ENCODE data around the gene PAXX.
"Not testable (repeated sequence)": the region's sequence is repeated elsewhere in the genome, so short reads cannot be mapped to it uniquely, and the experiment has no call there.

PAXX gene

GRCh38 chr9:137002646-137003041 lies 10.4 kb downstream of the PAXX start:
- DNase-seq (ENCODE audit: low read depth) = no peak

- not testable (repeated sequence) for DNase-seq (ENCODE audit: low read depth)
Measured at GRCh38 chr9:137004285-137004684, 12.1 kb downstream of the PAXX start.

DNA sequence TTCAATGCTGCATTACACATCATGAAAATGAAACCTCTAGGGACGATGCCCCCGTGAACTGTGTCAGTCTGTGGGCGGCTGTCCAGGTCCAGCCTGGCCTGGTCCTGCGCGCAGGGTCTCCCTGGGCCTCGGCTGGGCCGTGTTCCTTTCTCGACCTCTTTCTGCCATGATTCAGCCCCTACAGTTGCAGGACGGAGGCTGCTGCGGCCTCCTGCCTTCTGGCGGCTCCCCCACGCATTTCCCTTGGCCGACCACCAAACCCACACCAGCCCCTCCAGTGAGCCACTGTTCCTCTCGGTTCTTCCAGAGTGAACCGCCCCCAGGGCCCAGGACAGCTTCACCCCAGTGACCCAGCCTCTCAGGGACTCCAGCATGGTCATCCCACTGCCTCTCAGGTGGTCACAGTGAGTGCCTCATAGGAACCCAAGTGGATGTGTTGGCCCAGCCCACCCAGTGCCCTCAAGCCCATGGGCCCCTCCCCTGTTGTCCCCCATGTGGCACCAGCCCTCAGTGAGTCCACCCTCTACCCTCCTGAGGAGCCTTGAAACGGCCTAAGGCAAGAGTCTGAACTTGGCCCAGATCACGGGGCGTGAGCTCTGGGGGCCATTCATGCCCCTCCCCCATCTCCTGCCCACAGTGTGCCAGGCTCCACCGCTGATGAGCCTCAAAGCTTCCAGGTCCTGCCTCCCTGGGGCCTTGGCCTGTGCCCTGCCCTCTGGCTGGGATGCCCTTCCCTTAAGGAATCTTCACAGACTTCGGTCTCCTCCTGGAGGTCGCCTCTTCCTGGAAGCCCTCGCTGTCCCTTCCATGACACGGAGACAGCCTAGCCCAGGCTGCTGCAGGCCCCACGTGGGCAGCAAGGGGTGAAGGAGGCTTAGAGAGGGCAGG lies 14.1 kb downstream of the PAXX start:
- DNase-seq (ENCODE audit: low read depth) = no peak

GRCh38 chr9:137007108-137007815 lies 15.0 kb downstream of the PAXX start:
- DNase-seq (ENCODE audit: low read depth) = no peak

DNA sequence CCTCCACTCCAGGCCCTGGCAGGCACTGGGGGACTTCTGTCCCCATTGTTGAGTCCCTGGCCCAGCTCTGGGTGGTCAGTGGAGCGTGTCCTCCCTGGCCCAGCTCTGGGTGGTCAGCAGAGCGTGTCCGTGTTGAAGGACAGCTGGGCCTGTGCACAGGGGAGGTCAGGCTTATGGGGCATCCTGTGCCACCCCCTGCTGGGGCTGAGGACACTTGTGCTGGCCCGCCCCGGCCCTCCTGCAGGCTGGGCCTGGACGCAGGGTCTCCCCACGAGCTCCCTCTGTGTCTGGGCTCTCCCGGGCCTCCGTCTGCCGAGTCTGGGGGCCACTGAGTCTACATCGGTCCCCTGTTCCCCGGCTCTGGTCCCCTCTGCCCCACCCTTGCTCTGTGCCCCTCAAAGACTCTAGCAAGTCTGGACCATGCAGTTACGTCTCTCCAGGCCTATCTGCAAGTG lies 15.6 kb downstream of the PAXX start:
- no peak for DNase-seq (ENCODE audit: low read depth)

GRCh38 chr9:137008312-137008711 lies 16.1 kb downstream of the PAXX start:
- DNase-seq (ENCODE audit: low read depth) = no peak

- DNase-seq (ENCODE audit: low read depth) = no peak
Measured at GRCh38 chr9:137009217-137009616, 17.0 kb downstream of the PAXX start.

GRCh38 chr9:137009938-137010732 lies 17.9 kb downstream of the PAXX start:
- no peak for DNase-seq (ENCODE audit: low read depth)

DNA sequence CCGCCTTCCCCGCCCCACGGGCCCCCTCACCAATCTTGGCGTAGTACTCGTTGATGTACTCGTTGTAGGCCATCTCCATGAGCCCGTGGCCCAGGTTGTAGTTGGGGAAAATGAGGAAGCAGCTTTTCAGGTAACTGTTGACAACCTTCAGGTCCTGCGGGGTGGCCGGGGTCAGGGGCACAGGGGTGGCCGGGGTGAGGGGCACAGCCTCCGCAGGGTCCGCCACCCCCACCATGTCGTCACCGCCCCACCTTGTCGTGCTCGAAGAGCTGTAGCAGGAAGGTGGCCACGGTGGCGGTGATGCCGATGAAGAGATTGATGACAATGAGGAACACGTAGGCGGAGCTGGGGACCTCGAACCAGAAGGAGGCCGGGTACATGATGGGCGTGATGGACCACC lies 18.9 kb downstream of the PAXX start:
- DNase-seq (ENCODE audit: low read depth) = no peak

DNA sequence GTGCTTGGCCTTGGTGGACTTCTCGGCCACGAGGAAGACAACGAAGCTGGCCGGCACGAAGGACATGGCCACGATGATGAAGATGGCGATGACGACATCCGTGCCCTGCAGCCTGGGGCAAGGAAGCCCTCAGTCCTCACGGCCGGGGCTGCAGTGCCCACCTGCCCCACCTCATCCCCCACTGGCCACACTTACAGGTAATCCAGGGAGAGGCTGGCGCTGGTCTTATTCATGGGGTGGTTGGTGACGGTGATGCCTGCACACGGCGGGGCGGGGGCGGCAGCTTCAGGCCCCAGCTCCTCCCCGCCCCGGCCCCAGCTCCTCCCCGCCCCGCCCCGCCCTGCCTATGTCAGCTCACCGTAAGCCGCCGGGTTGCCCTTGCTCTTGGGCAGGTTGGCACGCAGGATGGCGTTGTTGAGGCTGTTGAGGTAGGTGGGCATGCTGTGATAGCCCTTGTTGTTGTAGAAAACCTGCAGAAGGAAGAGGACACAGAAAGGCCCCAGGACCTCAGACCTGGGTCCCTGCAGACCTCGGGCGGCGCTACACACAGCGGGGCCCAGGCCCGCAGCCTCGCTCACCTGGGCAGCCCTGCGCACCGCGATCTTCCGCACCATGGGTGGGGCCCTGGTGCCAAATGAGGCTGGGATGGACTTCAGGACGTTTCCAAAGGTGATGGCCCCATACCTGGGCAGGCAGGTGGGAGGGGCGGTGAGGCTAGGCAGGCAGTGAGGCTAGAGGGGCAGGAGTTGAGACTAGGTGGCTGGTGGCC lies 19.9 kb downstream of the PAXX start:
- no peak for DNase-seq (ENCODE audit: low read depth)

- DNase-seq (ENCODE audit: low read depth) = no peak
Measured at GRCh38 chr9:137012694-137013570, 20.7 kb downstream of the PAXX start.

- no peak for DNase-seq (ENCODE audit: low read depth)
Measured at GRCh38 chr9:137013571-137013940, 21.3 kb downstream of the PAXX start.

DNA sequence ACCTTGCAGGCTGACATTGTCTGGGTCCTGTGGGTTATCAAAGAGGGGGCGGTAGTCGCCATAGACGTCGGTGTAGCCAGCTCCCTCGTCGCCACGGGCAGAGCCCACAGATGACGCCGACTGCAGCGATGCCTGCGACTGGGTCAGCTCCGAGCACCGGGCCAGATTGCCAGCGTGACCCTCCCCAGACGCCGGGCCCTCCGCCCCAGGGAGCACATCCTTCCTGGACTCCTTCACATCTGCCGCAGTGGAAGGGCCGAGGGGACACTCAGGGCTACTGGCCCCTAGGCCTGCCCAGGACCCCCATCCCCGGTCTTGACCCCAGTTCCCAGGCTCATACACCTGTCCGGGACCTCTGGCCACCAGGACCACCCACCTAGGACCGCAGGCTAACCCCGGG lies 21.9 kb downstream of the PAXX start:
- no peak for DNase-seq (ENCODE audit: low read depth)

- no peak for DNase-seq (ENCODE audit: low read depth)
Measured at GRCh38 chr9:137014776-137015539, 22.7 kb downstream of the PAXX start.

DNA sequence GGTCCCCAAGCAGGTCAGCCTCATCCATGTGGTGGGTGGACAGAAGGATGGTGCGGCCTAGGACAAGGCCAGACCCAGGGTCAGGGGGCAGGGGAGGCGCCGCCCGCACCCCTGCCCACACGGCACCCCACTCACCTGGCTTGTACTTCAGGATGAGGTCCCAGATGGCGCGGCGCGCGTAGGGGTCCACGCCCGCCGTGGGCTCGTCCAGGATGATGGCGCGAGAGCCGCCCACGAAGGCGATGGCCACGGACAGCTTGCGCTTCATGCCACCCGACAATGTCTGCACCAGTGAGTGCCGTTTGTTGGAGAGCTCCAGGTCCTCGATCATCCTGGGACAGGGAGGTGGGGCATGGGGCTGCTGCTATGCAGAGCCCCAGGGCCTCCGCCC lies 23.3 kb downstream of the PAXX start:
- DNase-seq (ENCODE audit: low read depth) = no peak

GRCh38 chr9:137015976-137016375 lies 23.8 kb downstream of the PAXX start:
- DNase-seq (ENCODE audit: low read depth) = no peak

DNA sequence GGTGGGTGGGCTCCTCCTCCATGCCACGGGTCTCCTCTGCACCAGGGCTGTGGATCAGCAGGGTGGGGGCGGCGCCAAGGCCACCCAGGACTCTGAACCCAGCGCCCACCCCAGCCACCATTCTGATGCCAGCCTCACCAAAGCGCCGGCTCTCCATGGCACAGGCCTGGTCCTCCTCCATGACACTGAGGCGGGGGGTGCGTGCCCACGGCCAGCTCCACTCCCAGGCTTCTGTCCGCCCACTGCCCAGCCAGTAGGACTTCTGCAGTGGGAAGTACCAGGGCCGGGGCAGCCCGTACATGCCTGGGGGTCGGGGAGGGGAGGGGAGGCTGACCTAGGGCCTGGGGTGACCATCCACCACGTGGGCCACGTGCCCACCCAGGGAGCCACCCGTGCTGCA lies 24.2 kb downstream of the PAXX start:
- no peak for DNase-seq (ENCODE audit: low read depth)

DNA sequence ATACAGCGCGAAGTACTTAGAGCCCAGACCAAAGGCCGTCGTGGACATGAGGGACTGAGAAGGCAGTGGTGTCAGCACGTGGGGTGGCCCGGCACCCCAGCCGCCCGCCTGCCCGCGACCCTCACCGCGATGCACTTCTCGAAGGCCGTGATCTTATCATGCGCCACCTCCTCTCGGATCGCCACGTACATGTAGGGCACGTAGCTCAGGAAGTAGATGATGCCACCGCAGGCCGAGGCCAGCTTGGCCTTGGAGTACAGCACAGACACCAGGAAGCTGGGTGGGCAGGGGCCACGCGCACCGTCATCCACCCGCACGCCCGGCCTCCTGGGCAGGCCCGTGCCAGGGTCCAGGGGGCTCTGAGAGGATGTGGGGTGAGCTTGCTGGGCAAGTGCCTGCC lies 24.8 kb downstream of the PAXX start:
- DNase-seq (ENCODE audit: low read depth) = no peak

DNA sequence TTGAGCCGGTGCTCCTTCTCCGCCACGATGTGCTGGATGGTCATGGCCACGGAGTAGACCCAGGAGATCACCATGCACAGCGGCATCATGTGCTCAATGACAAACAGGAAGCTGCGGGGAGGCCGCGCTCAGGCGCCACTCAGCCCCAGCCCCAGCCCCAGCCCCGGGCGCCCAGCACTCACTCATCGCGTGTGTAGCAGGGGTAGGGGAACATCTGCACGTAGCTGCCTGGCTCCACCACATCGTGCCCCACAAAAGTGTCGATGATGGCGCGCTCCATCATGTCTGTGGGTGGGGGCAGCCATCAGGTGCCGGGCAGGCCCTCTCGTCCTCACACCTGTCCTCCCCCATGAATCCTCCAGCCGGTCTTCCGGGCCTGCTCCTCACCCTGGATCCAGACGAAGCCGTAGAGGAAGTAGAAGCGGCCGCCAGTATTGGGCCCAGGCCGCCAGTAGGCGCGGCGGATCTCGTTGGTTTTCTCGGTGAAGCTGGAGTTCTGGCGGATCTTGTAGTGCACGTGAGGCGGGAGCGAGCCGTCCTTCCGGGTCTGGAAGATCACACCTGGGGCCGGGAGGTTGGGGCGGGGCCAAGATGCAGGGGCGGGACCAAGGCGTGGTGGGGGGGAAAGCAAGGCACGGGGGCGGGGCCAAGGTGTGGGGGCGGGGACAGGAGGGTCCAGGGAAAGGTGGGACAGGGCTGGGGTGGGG lies 25.7 kb downstream of the PAXX start:
- no peak for DNase-seq (ENCODE audit: low read depth)

Measured in non-pigmented ciliary epithelial cell (primary cell).